NT2/D1 (cell line): Measurements from ENCODE around the gene HS6ST1.

ENCODE experiments used
- SUZ12 ChIP-seq: IDR thresholded peaks from 2 replicates; pipeline ENCODE4 v1.6.1; 2011; ENCODE audit not compliant: insufficient read length, insufficient read depth; ENCODE audit errors: extremely low read depth
- YY1 ChIP-seq: IDR thresholded peaks from 2 replicates; pipeline ENCODE4 v1.6.1; 2011; ENCODE audit not compliant: insufficient read length, insufficient read depth
- ZNF274 ChIP-seq: IDR thresholded peaks from 2 replicates; pipeline ENCODE4 v1.6.1; 2011; ENCODE audit warnings: mild to moderate bottlenecking, low read depth, low read length

DNA sequence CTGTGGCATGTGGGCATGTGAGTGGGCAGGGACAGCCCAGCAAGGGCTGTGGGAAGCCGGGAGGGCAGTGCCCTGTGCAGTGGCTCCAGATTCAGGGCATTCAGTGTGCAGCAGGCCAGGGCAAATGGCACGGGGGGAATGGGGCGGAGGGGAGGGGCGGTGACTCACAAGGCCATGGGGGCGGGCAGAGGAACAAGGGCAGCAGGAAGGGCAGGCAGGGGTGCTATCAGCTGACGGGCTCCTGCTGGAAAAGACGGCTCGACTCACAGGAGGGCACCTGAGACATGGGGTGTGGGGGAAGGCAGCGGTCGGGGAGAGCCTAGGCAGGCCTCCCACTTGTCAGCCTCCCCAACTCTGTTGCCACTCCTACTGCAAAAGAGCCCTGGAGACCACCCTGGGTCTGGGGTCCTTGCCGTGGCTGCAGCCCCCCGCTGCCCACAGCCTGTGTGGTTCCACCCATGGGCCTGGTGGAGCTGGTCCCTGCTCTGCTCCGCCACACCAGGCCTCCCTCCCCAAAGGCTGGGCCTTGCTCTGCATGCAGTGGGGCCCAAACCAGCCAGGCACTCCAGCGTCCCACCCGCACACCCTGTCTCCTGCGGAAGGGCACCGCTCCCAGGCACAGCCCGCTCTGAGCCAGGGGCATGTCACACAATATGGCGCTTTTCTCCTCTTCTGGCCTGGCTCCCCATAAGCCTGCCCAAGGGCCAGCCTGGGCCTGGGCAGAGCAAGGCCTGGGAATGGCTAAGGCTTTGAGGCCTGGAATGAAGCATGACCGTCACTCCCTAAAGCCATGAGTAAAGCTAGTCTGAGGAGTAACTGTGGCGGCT, 25.9 kb downstream of the HS6ST1 start:
- TF ChIP-seq ZNF274: no peak
- TF ChIP-seq SUZ12: no peak
- no peak for TF ChIP-seq YY1
